ENCODE results near the gene TPRX1. TPM values are rescaled to one million over a fixed set of nuclear protein-coding genes. Genes with fewer than 3 reads are reported as not detected.

TPRX1 gene
- total RNA-seq, 1 donor from 2014 or later: not detected

DNA sequence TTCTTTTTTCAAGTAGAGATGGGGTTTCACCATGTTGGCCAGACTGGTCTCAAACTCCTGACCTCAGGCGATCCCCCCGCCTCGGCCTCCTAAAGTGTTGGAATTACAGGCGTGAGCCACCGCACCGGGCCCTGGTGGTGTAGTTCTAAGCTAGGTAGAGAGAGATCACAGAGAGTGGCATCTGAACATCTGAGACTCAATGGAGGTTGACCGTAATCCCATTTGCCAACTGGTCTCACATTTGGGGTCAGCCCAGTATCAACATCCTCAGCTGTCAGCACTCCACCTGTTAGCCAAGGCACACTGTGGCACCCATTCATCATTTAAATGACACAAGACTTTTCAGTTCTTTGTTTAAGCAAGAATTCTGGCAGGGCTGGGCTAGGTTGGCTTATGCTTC is 17.8 kb downstream of the TPRX1 start:
- peaks cover 13% of the 10 kb centered on the region for H3K4me1 Mint-ChIP-seq (ENCODE audit: low read depth)
- peaks cover 21% of the 10 kb centered on the region for H3K36me3 Mint-ChIP-seq (ENCODE audit: low read depth)
- H3K27ac Mint-ChIP-seq (ENCODE audit: unreplicated experiment): peak overlapping the region; percentile 41
- no peak for DNase-seq (ENCODE audit: low spot score)
- TF ChIP-seq, protein P1, sequence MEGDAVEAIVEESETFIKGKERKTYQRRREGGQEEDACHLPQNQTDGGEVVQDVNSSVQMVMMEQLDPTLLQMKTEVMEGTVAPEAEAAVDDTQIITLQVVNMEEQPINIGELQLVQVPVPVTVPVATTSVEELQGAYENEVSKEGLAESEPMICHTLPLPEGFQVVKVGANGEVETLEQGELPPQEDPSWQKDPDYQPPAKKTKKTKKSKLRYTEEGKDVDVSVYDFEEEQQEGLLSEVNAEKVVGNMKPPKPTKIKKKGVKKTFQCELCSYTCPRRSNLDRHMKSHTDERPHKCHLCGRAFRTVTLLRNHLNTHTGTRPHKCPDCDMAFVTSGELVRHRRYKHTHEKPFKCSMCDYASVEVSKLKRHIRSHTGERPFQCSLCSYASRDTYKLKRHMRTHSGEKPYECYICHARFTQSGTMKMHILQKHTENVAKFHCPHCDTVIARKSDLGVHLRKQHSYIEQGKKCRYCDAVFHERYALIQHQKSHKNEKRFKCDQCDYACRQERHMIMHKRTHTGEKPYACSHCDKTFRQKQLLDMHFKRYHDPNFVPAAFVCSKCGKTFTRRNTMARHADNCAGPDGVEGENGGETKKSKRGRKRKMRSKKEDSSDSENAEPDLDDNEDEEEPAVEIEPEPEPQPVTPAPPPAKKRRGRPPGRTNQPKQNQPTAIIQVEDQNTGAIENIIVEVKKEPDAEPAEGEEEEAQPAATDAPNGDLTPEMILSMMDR (IDR thresholded peaks at IDR 0.05): no peak
- H3K27me3 Mint-ChIP-seq (ENCODE audit: low read depth): no peaks in the 10 kb centered on the region
- H3K4me3 Mint-ChIP-seq (ENCODE audit: unreplicated experiment): no peak overlapping the region
- no peaks in the 10 kb centered on the region for H3K9me3 Mint-ChIP-seq (ENCODE audit: low read depth)

GRCh38 chr19:47781590-47782262 is 22.6 kb downstream of the TPRX1 start:
- H3K4me3 Mint-ChIP-seq (ENCODE audit: unreplicated experiment): peak overlapping the region; percentile 98
- H3K27me3 Mint-ChIP-seq (ENCODE audit: low read depth): no peaks in the 10 kb centered on the region
- H3K36me3 Mint-ChIP-seq (ENCODE audit: low read depth): peaks cover 26% of the 10 kb centered on the region
- H3K4me1 Mint-ChIP-seq (ENCODE audit: low read depth): peaks cover 38% of the 10 kb centered on the region
- TF ChIP-seq, protein P1 (IDR thresholded peaks at IDR 0.05): no peak
- DNase-seq (ENCODE audit: low spot score): no peak
- H3K27ac Mint-ChIP-seq (ENCODE audit: unreplicated experiment): peak overlapping the region; percentile 68
- H3K9me3 Mint-ChIP-seq (ENCODE audit: low read depth): no peaks in the 10 kb centered on the region

GRCh38 chr19:47780215-47780551 is 24.2 kb downstream of the TPRX1 start:
- H3K27me3 Mint-ChIP-seq (ENCODE audit: low read depth): no peaks in the 10 kb centered on the region
- H3K4me3 Mint-ChIP-seq (ENCODE audit: unreplicated experiment): peak overlapping the region; percentile 98
- peaks cover 38% of the 10 kb centered on the region for H3K4me1 Mint-ChIP-seq (ENCODE audit: low read depth)
- H3K36me3 Mint-ChIP-seq (ENCODE audit: low read depth): peaks cover 21% of the 10 kb centered on the region
- H3K9me3 Mint-ChIP-seq (ENCODE audit: low read depth): no peaks in the 10 kb centered on the region
- TF ChIP-seq, protein P1 (IDR thresholded peaks at IDR 0.05): no peak
- peak overlapping the region; percentile 94 for H3K27ac Mint-ChIP-seq (ENCODE audit: unreplicated experiment)
- no peak for DNase-seq (ENCODE audit: low spot score)

DNA sequence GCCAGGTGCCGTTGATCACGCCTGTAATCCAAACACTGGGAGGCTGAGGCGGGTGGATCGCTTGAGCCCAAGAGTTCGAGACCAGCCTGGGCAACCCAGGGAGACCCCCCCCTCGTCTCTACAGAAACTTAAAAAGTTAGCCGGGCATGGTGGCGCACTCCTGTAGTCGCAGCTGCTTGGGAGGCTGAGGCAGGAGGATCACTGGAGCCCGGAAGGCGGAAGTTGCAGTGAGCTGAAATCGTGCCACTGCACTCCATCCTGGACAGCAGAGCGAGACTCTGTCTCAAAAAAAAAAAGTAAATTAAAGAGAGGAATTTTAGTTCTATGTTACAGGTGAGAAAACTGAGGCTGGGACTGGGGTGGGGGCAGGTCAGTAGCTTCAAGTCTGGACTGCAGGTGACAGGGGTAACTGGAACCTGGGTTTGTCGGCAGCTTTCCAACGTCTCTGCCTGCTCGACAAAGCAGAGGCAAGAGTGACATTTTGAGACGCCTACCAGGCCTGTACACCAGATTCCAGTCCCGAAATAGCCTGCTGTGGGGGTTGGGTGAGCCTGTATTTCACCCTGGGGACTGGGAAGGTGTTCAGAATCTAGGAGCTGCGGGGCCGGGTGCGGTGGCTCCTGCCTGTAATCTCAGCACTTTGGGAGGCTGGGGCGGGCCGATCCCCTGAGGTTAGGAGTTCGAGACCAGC is 24.7 kb downstream of the TPRX1 start:
- peak overlapping the region; percentile 94 for H3K27ac Mint-ChIP-seq (ENCODE audit: unreplicated experiment)
- H3K4me3 Mint-ChIP-seq (ENCODE audit: unreplicated experiment): peak overlapping the region; percentile 98
- peaks cover 38% of the 10 kb centered on the region for H3K4me1 Mint-ChIP-seq (ENCODE audit: low read depth)
- TF ChIP-seq, protein P1 (IDR thresholded peaks at IDR 0.05): no peak
- H3K9me3 Mint-ChIP-seq (ENCODE audit: low read depth): no peaks in the 10 kb centered on the region
- peaks cover 21% of the 10 kb centered on the region for H3K36me3 Mint-ChIP-seq (ENCODE audit: low read depth)
- no peaks in the 10 kb centered on the region for H3K27me3 Mint-ChIP-seq (ENCODE audit: low read depth)
- DNase-seq (ENCODE audit: low spot score): no peak

DNA sequence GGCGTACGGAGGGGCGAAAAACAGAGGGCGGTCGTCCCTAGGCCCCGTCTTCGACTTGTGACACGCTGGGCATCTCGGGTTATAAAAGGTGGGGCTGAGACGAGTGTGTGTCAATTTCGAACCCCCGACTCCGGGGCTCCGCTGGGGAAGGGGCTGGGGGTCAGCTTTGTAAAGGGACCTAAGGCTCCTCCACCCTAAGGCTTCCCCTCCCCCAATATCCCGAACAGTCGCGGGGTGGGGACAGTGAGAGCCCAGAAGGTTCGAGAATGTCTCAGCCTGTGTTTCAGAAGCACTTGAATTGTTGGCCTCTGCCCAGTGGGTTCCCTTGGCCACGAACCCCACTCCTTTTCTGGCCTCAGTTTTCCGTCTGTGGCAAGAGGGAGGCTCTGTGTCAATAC is 25.4 kb downstream of the TPRX1 start:
- no peaks in the 10 kb centered on the region for H3K27me3 Mint-ChIP-seq (ENCODE audit: low read depth)
- H3K9me3 Mint-ChIP-seq (ENCODE audit: low read depth): no peaks in the 10 kb centered on the region
- no peak for DNase-seq (ENCODE audit: low spot score)
- peaks cover 38% of the 10 kb centered on the region for H3K4me1 Mint-ChIP-seq (ENCODE audit: low read depth)
- H3K36me3 Mint-ChIP-seq (ENCODE audit: low read depth): peaks cover 14% of the 10 kb centered on the region
- H3K27ac Mint-ChIP-seq (ENCODE audit: unreplicated experiment): peak overlapping the region; percentile 94
- peak overlapping the region; percentile 98 for H3K4me3 Mint-ChIP-seq (ENCODE audit: unreplicated experiment)
- TF ChIP-seq, protein P1 (IDR thresholded peaks at IDR 0.05): no peak
